HepG2 (cell line): ENCODE data around the gene VDAC2. TPM values are rescaled to one million over a fixed set of nuclear protein-coding genes. Genes with fewer than 3 reads are reported as not detected.
A peak's percentile ranks its signal among the peaks of the same experiment; 100 is the strongest.

Experiments
- DNMT3B ChIP-seq: conservative IDR thresholded peaks from 2 replicates; pipeline ENCODE4 v1.6.1; 2016; ENCODE audit warnings: missing biosample characterization, control low read depth
- DPF2 ChIP-seq: sonication (generic); formaldehyde crosslinking; IDR thresholded peaks from 2 replicates; pipeline ENCODE4 v1.4.0; 2020; ENCODE audit warnings: mild to moderate bottlenecking, low read depth, missing genetic modification reagents, borderline replicate concordance
- FUBP1 ChIP-seq: sonication (generic); formaldehyde crosslinking; IDR thresholded peaks from 2 replicates; pipeline ENCODE4 v1.5.1; 2020; ENCODE audit warnings: missing genetic modification reagents, mild to moderate bottlenecking, borderline replicate concordance
- HOXA9 ChIP-seq: sonication (generic); formaldehyde crosslinking; IDR thresholded peaks from 2 replicates; pipeline ENCODE4 v1.8.1; 2022; ENCODE audit warnings: missing genetic modification reagents, mild to moderate bottlenecking, moderate library complexity, borderline replicate concordance
- MED13 ChIP-seq: sonication (generic); formaldehyde crosslinking; IDR thresholded peaks from 2 replicates; pipeline ENCODE4 v1.5.0; 2020; ENCODE audit warnings: missing genetic modification reagents
- MIER3 ChIP-seq: IDR thresholded peaks from 2 replicates; pipeline ENCODE4 v1.6.1; 2016; ENCODE audit warnings: missing compliant biosample characterization, borderline replicate concordance
- PAXIP1 ChIP-seq: sonication (generic); formaldehyde crosslinking; conservative IDR thresholded peaks from 2 replicates; pipeline ENCODE4 v1.4.0; 2020; ENCODE audit warnings: mild to moderate bottlenecking, missing genetic modification reagents, moderate library complexity
- PHF5A ChIP-seq: IDR thresholded peaks from one replicate; pipeline ENCODE4 v1.6.1; 2018; ENCODE audit warnings: low read depth, missing genetic modification reagents; ENCODE audit not compliant: unreplicated experiment
- PHF8 ChIP-seq: sonication (generic); formaldehyde crosslinking; IDR thresholded peaks from 2 replicates; pipeline ENCODE4 v1.5.0; 2020; ENCODE audit warnings: missing genetic modification reagents
- SOX6 ChIP-seq, 2 experiments: fragments of 450-650 bp in 1 of 2; sonication (generic) in 1 of 2; formaldehyde crosslinking in 1 of 2; IDR thresholded peaks; 2 replicates each; pipeline versions ENCODE4 v1.4.0 to v1.6.1; 2017 to 2020; ENCODE audit warnings: antibody characterized with exemption in 1 of 2, mild to moderate bottlenecking in 1 of 2, missing genetic modification reagents in 1 of 2
- U2AF1 ChIP-seq: fragments of 200-400 bp; formaldehyde crosslinking; optimal IDR thresholded peaks from 2 replicates; pipeline ENCODE3; 2017; ENCODE audit warnings: mild to moderate bottlenecking, low read depth, low read length
- USF2 ChIP-seq, 2 experiments: sonication (generic) in 1 of 2; formaldehyde crosslinking in 1 of 2; IDR thresholded peaks; 2 replicates each; pipeline versions ENCODE4 v1.5.1 to v1.6.1; 2011 to 2020; ENCODE audit warnings: borderline replicate concordance in 1 of 2, low read depth in 1 of 2, low read length in 1 of 2, mild to moderate bottlenecking in 1 of 2, missing genetic modification reagents in 1 of 2, moderate library complexity in 1 of 2
- ZNF296 ChIP-seq: sonication (generic); formaldehyde crosslinking; conservative IDR thresholded peaks from 2 replicates; pipeline ENCODE4 v1.5.0; 2020; ENCODE audit warnings: mild to moderate bottlenecking, missing genetic modification reagents
- ZNF556 ChIP-seq: sonication (generic); formaldehyde crosslinking; IDR thresholded peaks from 2 replicates; pipeline ENCODE4 v1.4.0; 2020; ENCODE audit warnings: mild to moderate bottlenecking, missing genetic modification reagents, borderline replicate concordance
- ZNF580 ChIP-seq: IDR thresholded peaks from 2 replicates; pipeline ENCODE4 v1.6.1; 2016; ENCODE audit warnings: low read depth, borderline replicate concordance
- ZNF749 ChIP-seq: sonication (generic); formaldehyde crosslinking; IDR thresholded peaks from 2 replicates; pipeline ENCODE4 v1.8.0; 2022; ENCODE audit warnings: mild to moderate bottlenecking, missing genetic modification reagents, moderate library complexity, borderline replicate concordance
- ZNF766 ChIP-seq: sonication (generic); formaldehyde crosslinking; IDR thresholded peaks from 2 replicates; pipeline ENCODE4 v1.5.0; 2020; ENCODE audit warnings: missing genetic modification reagents, borderline replicate concordance
- ZNF816 ChIP-seq: sonication (generic); formaldehyde crosslinking; IDR thresholded peaks from 2 replicates; pipeline ENCODE4 v1.8.0; 2022; ENCODE audit warnings: missing genetic modification reagents, mild to moderate bottlenecking, borderline replicate concordance
- ZNF883 ChIP-seq: sonication (generic); formaldehyde crosslinking; IDR thresholded peaks from 2 replicates; pipeline ENCODE4 v1.5.1; 2020; ENCODE audit warnings: mild to moderate bottlenecking, missing genetic modification reagents; ENCODE audit errors: not compliant biosample characterization
- polyA plus RNA-seq, 8 experiments: library from polyadenylated mRNA; depleted of rRNA in 3 of 8; stranded (reverse) in 7 of 8; unstranded in 1 of 8; fragments of >200 nt; fragmentation: Illumina TruSeq in 4 of 8; extraction: Trizol in 4 of 8; gene quantifications; 2 replicates each; pipeline versions ENCODE4 v1.2.1 to v1.2.3, GENCODE V29; 2011 to 2016; ENCODE audit warnings: low read depth in 4 of 8, missing spikeins in 1 of 8, mixed read lengths in 1 of 8; ENCODE audit not compliant: insufficient read depth in 1 of 8
- total RNA-seq, 5 experiments: library from RNA; depleted of rRNA; stranded (reverse); fragments of >200 nt; fragmentation: Illumina TruSeq; extraction: Trizol; gene quantifications; 2 replicates each; pipeline ENCODE4 v1.2.3, GENCODE V29; 2016; ENCODE audit warnings: low read depth in 1 of 5

Gene VDAC2
- total and polyA plus RNA-seq, 2 of the 13 experiments (the other 11 are each of a cell fraction or from before 2014, with no cell fraction given) = 67.9 to 222 TPM

- TF ChIP-seq ZNF580 (CRISPR knock-in tag) (peak; percentile 93; the same call in 1 of the 2 replicates), ZNF766 (no peak), U2AF1 (no peak), PHF5A (CRISPR knock-in tag) (peak; percentile 81), ZNF883 (CRISPR knock-in tag) (peak; percentile 48), FUBP1 (peak; percentile 74; the same call in 1 of the 2 replicates), USF2 (IDR thresholded peaks at IDR 0.05; ENCODE audit: low read depth, low read length) (no peak), USF2 (CRISPR knock-in tag; IDR thresholded peaks at IDR 0.05; ENCODE audit: borderline replicate concordance) (no peak; the same call in 1 of the 2 replicates), SOX6 (IDR thresholded peaks at IDR 0.05) (no peak), SOX6 (CRISPR knock-in tag; IDR thresholded peaks at IDR 0.05) (no peak; the same call in 1 of the 2 replicates), MED13 (CRISPR knock-in tag) (no peak; the same call in 1 of the 2 replicates), DPF2 (CRISPR knock-in tag) (0 out of 2 replicates have a peak, but pooled peaks have one; percentile 34), ZNF296 (CRISPR knock-in tag) (no peak), MIER3 (CRISPR knock-in tag) (peak; percentile 58; the same call in 1 of the 2 replicates), PAXIP1 (peak; percentile 75), ZNF749 (peak; percentile 32; the same call in 1 of the 2 replicates), ZNF556 (CRISPR knock-in tag) (peak; percentile 94), DNMT3B (CRISPR knock-in tag) (no peak), HOXA9 (peak; percentile 42; the same call in 1 of the 2 replicates), PHF8 (CRISPR knock-in tag) (peak; percentile 77), ZNF816 (CRISPR knock-in tag) (no peak; the same call in 1 of the 2 replicates)
These were observed at the start of gene VDAC2 (continued) for GRCh38 chr10:75210282-75211006.
